ENCODE measurements around the gene NCOA3.
"Not testable (repeated sequence)": the region's sequence is repeated elsewhere in the genome, so short reads cannot be mapped to it uniquely, and the experiment has no call there.

Gene NCOA3
- 163 to 199 reads per million in 2 donors for total RNA-seq

DNA sequence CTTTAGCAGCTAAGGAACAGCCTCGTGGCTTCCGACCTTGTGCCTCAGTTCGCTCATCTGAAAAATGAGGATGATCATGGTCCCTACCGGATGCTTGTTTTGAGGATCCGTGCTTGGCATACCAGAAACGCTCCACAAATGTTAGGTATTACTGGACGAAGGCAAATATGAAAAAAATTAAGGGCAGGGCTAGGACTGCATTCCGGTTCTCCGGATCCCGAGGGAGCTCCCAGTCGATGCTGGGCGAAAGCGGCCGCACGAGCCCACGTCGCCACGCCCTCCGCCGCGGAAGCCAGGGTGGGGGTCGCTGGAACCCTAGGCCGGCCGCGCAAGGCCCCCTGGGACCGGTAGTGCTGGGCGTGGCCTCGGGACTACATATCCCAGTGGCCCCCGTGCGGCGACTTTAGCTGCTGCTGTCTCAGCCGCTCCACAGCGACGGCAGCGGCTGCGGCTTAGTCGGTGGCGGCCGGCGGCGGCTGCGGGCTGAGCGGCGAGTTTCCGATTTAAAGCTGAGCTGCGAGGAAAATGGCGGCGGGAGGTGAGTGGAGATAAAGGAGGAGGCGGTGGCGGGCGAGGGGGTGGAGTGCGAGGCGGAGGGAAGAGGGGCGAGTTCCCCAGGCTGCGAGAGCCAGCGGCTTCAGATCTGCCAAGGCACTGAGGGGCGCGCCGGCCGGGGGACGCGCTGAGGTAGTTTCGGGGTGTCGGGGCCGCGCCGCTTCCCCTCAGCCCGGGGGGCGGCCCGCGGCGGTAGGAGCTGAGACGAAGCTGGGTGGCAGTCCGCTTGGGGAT lies at the start of gene NCOA3:
TSS of gene NCOA3 (plus strand) at position 406 of the 789 bp plus-strand sequence. CDS start 120,361 bp downstream, outside the sequence.
- DNase-seq: peak; percentile 68 to 98 (median 85)

DNA sequence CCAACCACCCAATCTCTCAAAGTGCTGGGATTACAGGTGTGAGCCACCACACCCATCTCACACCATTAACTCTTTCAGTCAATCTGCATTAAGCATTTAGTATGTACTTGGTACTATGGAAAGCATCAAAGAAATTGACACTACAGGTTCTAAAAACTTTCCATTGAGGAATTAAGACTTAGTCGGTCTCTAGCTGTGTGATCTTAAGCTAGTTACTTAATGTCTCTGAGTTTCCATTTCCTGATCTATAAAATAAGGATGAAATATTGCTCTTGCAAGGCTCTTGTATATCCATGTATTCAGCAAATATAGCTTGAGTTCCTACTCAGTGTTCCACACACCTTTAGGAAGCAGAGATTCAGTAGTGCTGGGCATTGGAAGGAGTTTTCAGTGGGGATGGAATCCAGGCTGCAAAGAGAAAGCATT lies 48.9 kb upstream of the NCOA3 start:
- DNase-seq: no peak

DNA sequence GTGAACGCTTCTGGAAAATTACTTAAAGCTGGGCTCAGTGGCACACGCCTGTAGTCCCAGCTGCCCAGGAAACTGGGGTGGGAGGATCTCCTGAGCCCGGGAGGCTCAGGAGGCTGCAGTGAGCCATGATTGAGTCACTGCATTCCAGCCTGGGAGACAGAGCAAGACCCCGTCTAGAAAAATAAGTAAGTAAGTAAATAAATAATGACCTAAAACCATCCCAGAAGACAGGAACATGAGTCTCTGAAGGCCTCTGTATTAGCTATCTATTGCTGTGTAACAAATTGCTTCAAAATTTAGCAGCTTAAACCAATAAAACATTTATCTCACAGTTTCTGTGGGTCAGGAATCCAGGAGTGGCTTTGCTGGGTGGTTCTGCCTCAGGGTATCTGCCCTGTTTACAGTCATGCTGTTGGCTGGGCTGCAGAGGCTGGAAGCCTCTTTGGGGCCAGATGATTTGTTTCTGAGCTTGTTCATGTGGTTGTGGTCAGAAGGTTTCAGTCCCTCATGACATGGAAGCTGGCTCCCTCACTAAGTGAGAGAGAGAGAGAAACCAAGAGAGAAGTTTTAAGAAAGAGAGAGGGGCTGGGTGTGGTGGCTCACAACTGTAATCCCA lies 48.4 kb upstream of the NCOA3 start:
- DNase-seq: peak in 1 of 5 experiments; percentile 93

GRCh38 chr20:47454298-47455132 lies 47.2 kb upstream of the NCOA3 start:
- DNase-seq: no peak

- no peak for DNase-seq
Observed at GRCh38 chr20:47455133-47456040, 46.3 kb upstream of the NCOA3 start.

DNA sequence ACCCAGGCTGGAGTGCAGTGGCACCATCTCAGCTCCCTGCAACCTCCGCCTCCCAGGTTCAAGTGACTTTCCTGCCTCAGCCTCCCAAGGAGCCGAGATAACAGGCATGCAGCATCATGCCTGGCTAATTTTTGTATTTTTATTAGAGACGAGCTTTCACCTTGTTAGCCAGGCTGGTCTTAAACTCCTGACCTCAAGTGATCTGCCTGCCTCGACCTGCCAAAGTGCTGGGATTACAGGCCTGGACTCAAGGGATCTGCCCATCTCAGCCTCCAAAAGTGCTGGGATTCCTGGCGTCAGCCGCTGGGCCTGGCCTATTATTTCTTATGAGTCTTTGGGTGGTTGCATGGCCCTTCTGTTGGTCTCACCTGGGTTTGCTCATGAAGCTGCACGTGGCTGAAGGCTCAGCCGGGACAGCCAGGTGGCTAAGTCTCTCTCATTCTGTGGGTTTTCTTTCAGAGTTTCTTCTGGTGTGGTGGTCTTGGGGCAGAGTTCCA lies 45.6 kb upstream of the NCOA3 start:
- no peak for DNase-seq

DNA sequence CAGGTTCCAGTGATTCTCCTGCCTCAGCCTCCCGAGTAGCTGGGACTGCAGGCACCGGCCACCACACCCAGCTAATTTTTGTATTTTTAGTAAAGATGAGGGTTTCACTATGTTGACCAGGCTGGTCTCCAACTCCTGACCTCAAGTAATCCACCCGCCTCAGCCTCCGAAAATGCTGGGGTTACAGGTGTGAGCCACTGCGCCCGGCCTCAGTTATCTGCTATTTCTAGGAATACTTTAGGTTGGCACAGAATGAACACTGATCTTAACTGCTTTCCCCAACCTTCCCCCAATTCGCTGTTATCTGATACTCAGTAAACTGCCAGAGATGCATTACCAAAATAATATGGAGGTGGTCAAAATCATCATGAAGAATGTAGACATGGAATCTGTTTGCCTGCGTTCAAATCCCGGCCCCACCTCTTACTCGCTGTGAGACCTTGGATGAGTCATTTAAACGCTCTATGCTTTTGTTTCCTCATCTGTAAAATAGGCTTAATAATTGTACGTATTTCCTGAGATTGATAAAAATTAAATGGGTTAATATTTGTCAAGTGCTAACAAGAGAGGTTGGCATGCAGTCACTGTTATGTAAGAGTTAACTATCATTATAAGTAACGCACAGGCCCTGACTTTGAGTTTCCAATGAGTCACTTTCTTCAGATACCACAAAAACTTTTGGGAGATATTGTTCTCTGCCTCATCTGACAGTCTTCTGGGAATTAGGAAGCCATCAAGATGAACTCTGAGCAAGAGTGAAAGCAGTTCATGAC lies 44.5 kb upstream of the NCOA3 start:
- DNase-seq: peak in 1 of 5 experiments; percentile 38

GRCh38 chr20:47458280-47459050 lies 43.2 kb upstream of the NCOA3 start:
- DNase-seq: not testable (repeated sequence)

- no peak for DNase-seq
Observed at GRCh38 chr20:47459344-47460073, 42.2 kb upstream of the NCOA3 start.

DNA sequence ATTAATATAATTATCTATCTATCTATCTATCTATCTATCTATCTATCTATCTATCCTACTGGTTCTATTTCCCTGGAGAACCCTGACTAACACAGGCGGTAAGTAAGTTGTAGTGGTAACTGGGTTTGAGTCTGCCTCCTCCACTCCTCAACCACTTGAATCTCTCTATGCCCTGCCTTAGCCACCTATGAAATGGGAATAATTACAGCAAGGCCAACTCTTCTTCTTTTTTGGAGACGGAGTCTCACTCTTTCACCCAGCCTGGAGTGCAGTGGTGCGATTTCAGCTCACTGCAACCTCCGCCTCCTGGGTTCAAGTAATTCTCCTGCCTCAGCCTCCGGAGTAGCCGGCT lies 41.0 kb upstream of the NCOA3 start:
- not testable (repeated sequence) for DNase-seq

GRCh38 chr20:47461120-47461685 lies 40.5 kb upstream of the NCOA3 start:
- DNase-seq: no peak

DNA sequence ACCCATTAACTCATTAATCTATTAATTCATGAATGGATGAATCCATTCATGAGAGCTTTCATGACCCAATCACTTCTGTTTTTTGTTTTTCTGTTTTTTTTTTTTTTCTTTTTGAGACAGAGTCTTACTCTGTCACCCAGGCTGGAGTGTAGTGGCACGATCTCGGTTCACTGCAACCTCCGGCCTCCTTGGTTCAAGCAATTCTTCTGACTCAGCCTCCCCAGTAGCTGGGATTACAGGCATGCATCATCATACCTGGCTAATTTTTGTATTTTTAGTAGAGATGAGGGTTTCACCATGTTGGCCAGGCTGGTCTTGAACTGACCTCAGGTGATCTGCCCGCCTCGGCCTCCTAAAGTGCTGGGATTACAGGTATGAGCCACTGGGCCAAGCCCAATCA lies 39.8 kb upstream of the NCOA3 start:
- DNase-seq: not testable (repeated sequence)

DNA sequence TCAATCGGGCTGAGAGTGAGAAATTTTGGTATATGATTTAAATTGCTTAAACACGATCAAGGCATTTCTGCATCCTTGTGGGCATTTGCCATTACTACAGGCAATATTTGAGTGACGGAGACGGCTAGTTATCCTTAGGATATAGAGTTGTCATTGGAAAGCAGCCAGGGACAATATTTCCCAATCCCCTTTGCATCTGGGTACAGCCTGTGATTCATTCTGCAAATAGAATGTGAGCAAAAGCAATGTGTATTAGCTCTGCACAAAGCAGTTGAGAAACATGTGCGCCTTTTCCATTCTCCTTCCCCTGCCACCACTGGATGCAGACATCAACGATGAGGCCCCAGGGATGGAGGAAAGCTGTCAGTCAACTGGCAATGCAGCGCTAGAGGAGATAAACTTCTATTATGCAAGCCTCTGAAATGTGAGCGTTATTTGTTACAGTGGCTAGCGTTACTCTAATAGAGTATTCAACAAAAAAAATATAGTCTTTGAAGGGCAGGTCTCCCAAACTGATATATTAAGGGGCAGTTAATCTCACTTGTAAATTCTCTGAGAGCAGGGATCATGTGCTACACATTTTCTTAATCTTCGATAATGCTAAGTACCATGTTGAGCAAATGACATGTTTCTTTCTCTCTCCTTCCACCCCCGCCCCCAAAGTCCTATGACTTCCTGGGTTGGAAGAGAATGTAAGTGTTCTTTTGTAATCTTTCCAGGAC lies 37.1 kb upstream of the NCOA3 start:
- no peak for DNase-seq

- no peak for DNase-seq
Observed at GRCh38 chr20:47465335-47466090, 36.2 kb upstream of the NCOA3 start.

GRCh38 chr20:47466213-47466612 lies 35.5 kb upstream of the NCOA3 start:
- no peak for DNase-seq

GRCh38 chr20:47466704-47467459 lies 34.8 kb upstream of the NCOA3 start:
- no peak for DNase-seq
